BJ (cell line): Measurements from ENCODE around the gene CCKAR. TPM values are rescaled to one million over a fixed set of nuclear protein-coding genes. Genes with fewer than 3 reads are reported as not detected.
"Not testable (repeated sequence)": the region's sequence is repeated elsewhere in the genome, so short reads cannot be mapped to it uniquely, and the experiment has no call there.

ENCODE experiments used
- CTCF ChIA-PET: fragments of 350-600 bp; formaldehyde crosslinking; extraction: SDS; loops from one replicate; lab custom pipeline; 2021; ENCODE audit warnings: antibody characterized with exemption, inconsistent platforms; lab: Yijun Ruan, JAX
- POLR2A ChIA-PET: fragments of 300-600 bp; sonication (Branson Sonifier 250); formaldehyde crosslinking; extraction: SDS; loops from one replicate; lab custom pipeline; 2021; ENCODE audit warnings: antibody characterized with exemption; lab: Charles Lee
- DNase-seq: peaks from one replicate; pipeline ENCODE4 v3.0.0-alpha.2; 2011; ENCODE audit warnings: low read depth
- H3K27me3 ChIP-seq: 2 replicates; pipeline ENCODE4 v1.6.0; 2011; ENCODE audit warnings: low read length; ENCODE audit not compliant: control insufficient read depth, insufficient read depth
- H3K36me3 ChIP-seq: 2 replicates; pipeline ENCODE4 v1.5.1; 2011; ENCODE audit warnings: low read length; ENCODE audit not compliant: control insufficient read depth, insufficient read depth
- H3K4me3 ChIP-seq: 2 replicates; pipeline ENCODE4 v1.5.1; 2011; ENCODE audit warnings: low read depth, mild to moderate bottlenecking, control low read depth, low read length
- CTCF ChIP-seq: IDR thresholded peaks from 2 replicates; pipeline ENCODE4 v1.5.1; 2011; ENCODE audit warnings: low read depth, mild to moderate bottlenecking, control low read depth, inconsistent platforms, low read length, moderate library complexity; ENCODE audit not compliant: insufficient read depth
- polyA plus RNA-seq: library from polyadenylated mRNA; depleted of rRNA; stranded (reverse); fragments of >200 nt; gene quantifications from 2 replicates; pipeline ENCODE4 v1.2.3, GENCODE V29; 2011

Gene CCKAR
- polyA plus RNA-seq, 1 experiment = 0.12 TPM

- Histone ChIP-seq H3K27me3 (no peaks in the 10 kb centered on the region), H3K36me3 (no peaks in the 10 kb centered on the region), H3K4me3 (no peak overlapping the region)
- DNase-seq = no peak
- ChIA-PET POLR2A (no interaction called here), CTCF (interaction anchor here (0.7 to 1.3 kb wide), 3 partner anchors 10 to 17 kb away, joined by 3 read pairs; no protein-coding TSS in a partner anchor)
- no peak for TF ChIP-seq CTCF
These were observed 13.1 kb upstream of the CCKAR start for GRCh38 chr4:26503427-26503826.

- CTCF ChIA-PET = interaction anchor here (0.5 kb wide), 1 partner anchor 620 kb away, joined by 3 read pairs; no protein-coding TSS in a partner anchor
- H3K27me3 ChIP-seq, POLR2A ChIA-PET, DNase-seq, H3K4me3 ChIP-seq, H3K36me3 ChIP-seq: not testable (repeated sequence)
These were observed 10.3 kb upstream of the CCKAR start for GRCh38 chr4:26500565-26500999.

DNA sequence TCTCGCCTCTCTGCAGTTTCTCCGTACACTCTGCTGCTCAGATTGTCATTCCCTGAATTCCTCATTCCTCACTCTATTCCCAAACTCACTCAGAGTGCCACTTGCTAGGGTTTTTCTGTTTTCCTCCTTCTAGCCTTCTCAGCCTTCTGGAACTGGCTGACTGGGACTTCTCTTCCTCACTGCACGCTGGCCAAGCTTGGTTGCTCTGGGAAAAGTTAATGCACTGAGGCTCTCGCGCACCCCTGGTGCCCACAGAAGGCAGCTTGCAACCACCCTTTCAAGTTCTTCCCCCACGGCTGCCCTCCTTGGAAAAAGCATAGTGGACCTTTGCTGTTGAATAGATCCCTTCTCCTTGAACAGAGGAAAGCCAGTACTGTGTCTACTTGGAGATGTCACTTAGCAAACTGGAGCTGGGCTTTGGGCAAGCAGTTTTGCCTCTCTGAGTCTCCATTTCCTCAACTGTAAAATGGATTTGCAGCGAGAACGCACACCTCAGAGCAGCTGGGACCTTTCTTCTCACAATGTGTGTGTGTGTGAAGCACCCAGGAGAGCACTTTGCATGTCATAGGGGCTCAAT lies 6.0 kb upstream of the CCKAR start:
- peak; percentile 24 for TF ChIP-seq CTCF
- DNase-seq = no peak
- POLR2A ChIA-PET = no interaction called here

GRCh38 chr4:26493461-26493860 lies 3.2 kb upstream of the CCKAR start:
- Histone ChIP-seq H3K36me3 (no peaks in the 10 kb centered on the region), H3K27me3 (peaks cover 23% of the 10 kb centered on the region), H3K4me3 (no peak overlapping the region)
- no peak for TF ChIP-seq CTCF
- ChIA-PET CTCF (no interaction called here), POLR2A (no interaction called here)
- no peak for DNase-seq

More for the DNA sequence above, 6.0 kb upstream of the CCKAR start:
- CTCF ChIA-PET = interaction anchor here (1.5 kb wide), 1 partner anchor 14 kb away, joined by 3 read pairs; no protein-coding TSS in a partner anchor
- no peaks in the 10 kb centered on the region for H3K36me3 ChIP-seq
- peaks cover 10% of the 10 kb centered on the region for H3K27me3 ChIP-seq
- H3K4me3 ChIP-seq = no peak overlapping the region

DNA sequence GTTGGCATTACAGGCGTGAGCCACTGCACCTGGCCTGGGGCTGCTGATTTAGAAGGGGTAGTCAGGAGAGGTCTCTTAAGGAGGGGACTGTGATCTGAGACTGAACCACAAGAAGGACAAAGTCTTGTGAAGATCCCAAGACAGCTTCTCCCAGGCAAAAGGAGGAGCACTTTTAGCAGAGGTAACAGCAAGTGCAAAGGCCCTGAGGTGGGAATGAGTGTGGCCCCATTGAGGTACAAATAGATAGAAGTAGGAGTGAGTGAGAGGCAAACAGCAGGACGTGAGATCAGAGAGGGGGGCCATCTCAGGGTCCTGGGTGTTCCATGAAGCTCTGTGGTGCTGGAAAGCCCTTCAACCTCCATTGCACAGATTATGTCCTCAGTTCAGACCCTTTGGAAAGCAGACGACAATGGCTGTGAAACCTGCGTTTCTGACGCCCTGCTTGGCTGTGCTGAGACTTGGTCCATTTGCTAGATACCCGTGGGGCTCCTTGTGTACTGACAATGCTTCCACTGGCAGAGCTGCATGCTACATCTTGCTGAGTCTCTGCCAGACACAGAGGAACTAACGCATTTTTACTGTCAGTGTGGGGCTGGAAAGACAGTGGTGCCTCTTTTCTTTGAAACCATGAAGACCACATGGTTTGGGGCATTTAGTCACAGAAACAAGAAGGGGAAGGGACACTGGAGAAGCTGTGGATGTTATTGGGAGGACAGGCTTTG lies 1.3 kb upstream of the CCKAR start:
- POLR2A ChIA-PET = no interaction called here
- TF ChIP-seq CTCF = no peak
- no peaks in the 10 kb centered on the region for H3K36me3 ChIP-seq
- CTCF ChIA-PET = interaction anchor here (0.6 to 1.1 kb wide), 2 partner anchors 12 to 229 kb away, joined by 3 to 4 read pairs; no protein-coding TSS in a partner anchor
- H3K27me3 ChIP-seq = peaks cover 26% of the 10 kb centered on the region
- no peak overlapping the region for H3K4me3 ChIP-seq
- no peak for DNase-seq
